ENCODE results near the gene ZNF609. TPM values are rescaled to one million over a fixed set of nuclear protein-coding genes. Genes with fewer than 3 reads are reported as not detected.

Gene ZNF609
- total RNA-seq, 2 donors from 2014 or later: 13.4 to 23.7 TPM

GRCh38 chr15:64614519-64614918 is 154.1 kb downstream of the ZNF609 start:
- H3K4me3 ChIP-seq: no peak overlapping the region
- no peaks in the 10 kb centered on the region for H3K9me3 ChIP-seq
- TF ChIP-seq CTCF (IDR thresholded peaks at IDR 0.05): no peak
- no peak for DNase-seq (ENCODE audit: low spot score)
- H3K36me3 ChIP-seq: no peaks in the 10 kb centered on the region
- H3K27ac ChIP-seq: no peak overlapping the region
- no peaks in the 10 kb centered on the region for H3K27me3 ChIP-seq
- peaks cover 0 to 6% of the 10 kb centered on the region in 2 donors for H3K4me1 ChIP-seq

- no peak for DNase-seq (ENCODE audit: low spot score)
- peaks cover 0 to 23% of the 10 kb centered on the region in 2 donors for H3K4me1 ChIP-seq
- H3K27me3 ChIP-seq: no peaks in the 10 kb centered on the region
- no peak for TF ChIP-seq CTCF (IDR thresholded peaks at IDR 0.05)
- H3K9me3 ChIP-seq: no peaks in the 10 kb centered on the region
- no peak overlapping the region for H3K4me3 ChIP-seq
- H3K36me3 ChIP-seq: no peaks in the 10 kb centered on the region
- no peak overlapping the region for H3K27ac ChIP-seq
Measured at GRCh38 chr15:64617727-64618126, 157.3 kb downstream of the ZNF609 start.

GRCh38 chr15:64618138-64618537 is 157.8 kb downstream of the ZNF609 start:
- no peak for TF ChIP-seq CTCF (IDR thresholded peaks at IDR 0.05)
- no peak overlapping the region for H3K27ac ChIP-seq
- DNase-seq (ENCODE audit: low spot score): no peak
- no peaks in the 10 kb centered on the region for H3K27me3 ChIP-seq
- H3K9me3 ChIP-seq: no peaks in the 10 kb centered on the region
- peaks cover 0 to 24% of the 10 kb centered on the region in 2 donors for H3K4me1 ChIP-seq
- H3K36me3 ChIP-seq: no peaks in the 10 kb centered on the region
- H3K4me3 ChIP-seq: no peak overlapping the region

- no peaks in the 10 kb centered on the region for H3K27me3 ChIP-seq
- H3K27ac ChIP-seq: no peak overlapping the region
- no peak overlapping the region for H3K4me3 ChIP-seq
- peaks cover 0 to 24% of the 10 kb centered on the region in 2 donors for H3K4me1 ChIP-seq
- H3K9me3 ChIP-seq: no peaks in the 10 kb centered on the region
- DNase-seq (ENCODE audit: low spot score): no peak
- H3K36me3 ChIP-seq: no peaks in the 10 kb centered on the region
- TF ChIP-seq CTCF (IDR thresholded peaks at IDR 0.05): no peak
Measured at GRCh38 chr15:64618540-64618939, 158.2 kb downstream of the ZNF609 start.

GRCh38 chr15:64619880-64620839 is 159.8 kb downstream of the ZNF609 start:
- Histone ChIP-seq H3K4me3 (no peak overlapping the region), H3K4me1 (peaks cover 0 to 24% of the 10 kb centered on the region in 2 donors), H3K27me3 (no peaks in the 10 kb centered on the region), H3K36me3 (no peaks in the 10 kb centered on the region), H3K9me3 (no peaks in the 10 kb centered on the region), H3K27ac (no peak overlapping the region)
- TF ChIP-seq CTCF (IDR thresholded peaks at IDR 0.05): no peak
- no peak for DNase-seq (ENCODE audit: low spot score)
